B cell (primary cell): ENCODE measurements around the gene STARD3. TPM values are rescaled to one million over a fixed set of nuclear protein-coding genes. Genes with fewer than 3 reads are reported as not detected.

ENCODE experiments used
- ATAC-seq: fragments of 200-7000 bp; cut with Tn5 transposase; one replicate; pipeline ENCODE4 v1.10.0; 2021; ENCODE audit warnings: low read depth, mild to moderate bottlenecking, moderate number of reproducible peaks, moderate library complexity
- CTCF ChIA-PET: fragments of 350-600 bp; sonication (Branson Sonifier 250); formaldehyde crosslinking; loops from one replicate; lab custom pipeline; 2021; ENCODE audit warnings: antibody characterized with exemption, inconsistent platforms; lab: Charles Lee
- POLR2A ChIA-PET: fragments of 350-600 bp; sonication (Branson Sonifier 250); formaldehyde crosslinking; loops from one replicate; lab custom pipeline; 2021; ENCODE audit warnings: antibody characterized with exemption; lab: Charles Lee
- DNase-seq: peaks from one replicate; pipeline ENCODE4 v3.0.0; 2013
- H2AFZ ChIP-seq: 2 replicates; pipeline ENCODE4 v1.6.1; 2012; ENCODE audit warnings: mild to moderate bottlenecking, low read depth, low read length; ENCODE audit not compliant: insufficient read depth, poor library complexity, severe bottlenecking
- H3K27ac ChIP-seq, 2 donors: 1 replicate in 1 of 2; 2 replicates in 1 of 2; pipeline ENCODE4 v1.5.1; 2012 to 2013; ENCODE audit warnings: low read length in 2 of 2, mild to moderate bottlenecking in 2 of 2, moderate library complexity in 1 of 2
- H3K27me3 ChIP-seq, 4 experiments: fragments of 200-600 bp in 1 of 4; sonication (generic) in 1 of 4; replicated peaks in 1 of 4; 1 replicate in 2 of 4; 2 replicates in 2 of 4; pipeline versions ENCODE4 v1.6.1 to v1.7.0; 2013 to 2016; ENCODE audit warnings: low read length in 3 of 4, mild to moderate bottlenecking in 2 of 4, mixed read lengths in 1 of 4, moderate library complexity in 1 of 4; ENCODE audit not compliant: insufficient read depth in 4 of 4, control insufficient read depth in 3 of 4; ENCODE audit errors: control extremely low read depth in 1 of 4
- H3K36me3 ChIP-seq, 2 experiments: replicated peaks in 1 of 2; 1 replicate in 1 of 2; 2 replicates in 1 of 2; pipeline versions ENCODE4 v1.6.1 to v1.7.1; 2013; ENCODE audit warnings: low read length in 1 of 2; ENCODE audit not compliant: insufficient read depth in 2 of 2, control insufficient read depth in 1 of 2; ENCODE audit errors: control extremely low read depth in 1 of 2, extremely low read depth in 1 of 2
- H3K4me1 ChIP-seq, 2 donors: fragments of 200-600 bp in 1 of 2; sonication (generic) in 1 of 2; 1 replicate in 1 of 2; 2 replicates in 1 of 2; pipeline versions ENCODE4 v1.5.1 to v1.6.1; 2013 to 2017; ENCODE audit warnings: low read length in 2 of 2; ENCODE audit not compliant: control insufficient read depth in 2 of 2, insufficient read depth in 2 of 2
- H3K4me2 ChIP-seq: replicated peaks from 2 replicates; pipeline ENCODE3; 2012; ENCODE audit warnings: mild to moderate bottlenecking, low read depth, low read length; ENCODE audit not compliant: poor library complexity, severe bottlenecking
- H3K4me3 ChIP-seq, 5 experiments: fragments of 200-600 bp in 1 of 5; sonication (generic) in 1 of 5; 1 replicate in 3 of 5; 2 replicates in 2 of 5; pipeline versions ENCODE4 v1.5.1 to v1.7.0; 2011 to 2016; ENCODE audit warnings: low read length in 4 of 5, mild to moderate bottlenecking in 4 of 5, low read depth in 2 of 5, control low read depth in 1 of 5, moderate library complexity in 1 of 5; ENCODE audit not compliant: insufficient read depth in 1 of 5; ENCODE audit errors: control extremely low read depth in 1 of 5, extremely low read depth in 1 of 5
- H3K79me2 ChIP-seq: fragments of 200-600 bp; sonication (generic); one replicate; pipeline ENCODE4 v1.6.0; 2016; ENCODE audit warnings: low read length; ENCODE audit not compliant: control insufficient read depth, insufficient read depth
- H3K9ac ChIP-seq: fragments of 200-600 bp; sonication (generic); 2 replicates; pipeline ENCODE4 v1.6.1; 2017; ENCODE audit warnings: mild to moderate bottlenecking, low read length, moderate library complexity
- H3K9me3 ChIP-seq, 3 donors: one replicate each; pipeline versions ENCODE4 v1.6.1 to v1.7.1; 2013; ENCODE audit warnings: low read length in 2 of 3; ENCODE audit not compliant: control insufficient read depth in 2 of 3, insufficient read depth in 1 of 3; ENCODE audit errors: control extremely low read depth in 1 of 3
- H4K20me1 ChIP-seq: 2 replicates; pipeline ENCODE4 v1.6.0; 2012; ENCODE audit warnings: mild to moderate bottlenecking, low read length; ENCODE audit not compliant: insufficient read depth, control insufficient read depth, poor library complexity, severe bottlenecking
- H3K27ac Mint-ChIP-seq: one replicate; pipeline ENCODE4 v1.8.0; 2021; ENCODE audit warnings: mixed read lengths
- H3K27me3 Mint-ChIP-seq: one replicate; pipeline ENCODE4 v1.8.0; 2021; ENCODE audit warnings: mixed read lengths
- H3K4me1 Mint-ChIP-seq: one replicate; pipeline ENCODE4 v1.8.0; 2021; ENCODE audit warnings: mixed read lengths
- H3K4me3 Mint-ChIP-seq: one replicate; pipeline ENCODE4 v1.8.0; 2021; ENCODE audit warnings: mixed read lengths
- H3K9me3 Mint-ChIP-seq: one replicate; pipeline ENCODE4 v1.8.0; 2022; ENCODE audit warnings: mixed read lengths; ENCODE audit not compliant: insufficient read depth
- CTCF ChIP-seq: fragments of 200-600 bp; IDR thresholded peaks from one replicate; pipeline ENCODE4 v1.8.0; 2022; ENCODE audit warnings: antibody characterized with exemption, mild to moderate bottlenecking
- EZH2 ChIP-seq: IDR thresholded peaks from 2 replicates; pipeline ENCODE4 v1.6.1; 2012; ENCODE audit warnings: borderline replicate concordance, low read depth, mild to moderate bottlenecking, moderate library complexity, low read length; ENCODE audit not compliant: insufficient read depth, poor library complexity, severe bottlenecking
- WGBS: methylation state at CpG from one replicate; pipeline ENCODE4 v1.1.5; 2013; ENCODE audit warnings: missing lambda C conversion rate; ENCODE audit not compliant: insufficient coverage; 5-methylcytosine and 5-hydroxymethylcytosine counted together
- intact Hi-C: fragments of 100-400 bp; cut with micrococcal nuclease; formaldehyde crosslinking; loops from one replicate; pipeline ENCODE4 v1.10.0; 2022
- polyA plus RNA-seq: library from polyadenylated mRNA; depleted of rRNA; stranded (reverse); fragments of >200 nt; gene quantifications from 2 replicates; pipeline ENCODE4 v1.2.3, GENCODE V29; 2012
- total RNA-seq, 2 donors: library from RNA; stranded (reverse); fragments of 120-200 nt in 1 of 2; gene quantifications; 1 replicate in 1 of 2; 2 replicates in 1 of 2; pipeline versions ENCODE4 v1.2.3 to v1.2.4, GENCODE V29; 2013 to 2022

The STARD3 gene
- total and polyA plus RNA-seq, 2 donors (not counting 1 experiment from before 2014, with no cell fraction given): 93.1 to 231 TPM

- peaks cover 54 to 60% of the 10 kb centered on the region in 2 donors for H3K4me1 ChIP-seq
- H3K79me2 ChIP-seq: no peaks in the 10 kb centered on the region
- Mint-ChIP-seq H3K4me3 (no peak overlapping the region), H3K27me3 (peaks cover 68% of the 10 kb centered on the region), H3K27ac (no peak overlapping the region), H3K9me3 (no peaks in the 10 kb centered on the region), H3K4me1 (peaks cover 47% of the 10 kb centered on the region)
- H3K9ac ChIP-seq: no peak overlapping the region
- no peaks in the 10 kb centered on the region for H4K20me1 ChIP-seq
- H3K27me3 ChIP-seq: peaks cover 0 to 96% (median 72%) of the 10 kb centered on the region in 4 experiments
- WGBS: 13% methylated on average over 12 of the region's 21 CpGs
- H3K4me2 ChIP-seq: no peak overlapping the region
- H3K9me3 ChIP-seq: peaks cover 0 to 54% (median 0%) of the 10 kb centered on the region in 3 donors
- intact Hi-C loops: no loop called here
- H2AFZ ChIP-seq: no peak overlapping the region
- no peak overlapping the region for H3K4me3 ChIP-seq
- no peaks in the 10 kb centered on the region for H3K36me3 ChIP-seq
- no peak for TF ChIP-seq CTCF
- no peak for TF ChIP-seq EZH2
- no peak overlapping the region for H3K27ac ChIP-seq
- DNase-seq (peak; percentile 35), ATAC-seq (no peak)
- ChIA-PET POLR2A (interaction anchor here (0.5 kb wide), 1 partner anchor 9 kb away, joined by 4 read pairs; no protein-coding TSS in a partner anchor), CTCF (interaction anchor here (0.8 to 1.8 kb wide), 3 partner anchors 21 to 34 kb away, joined by 3 to 5 read pairs (median 4); no protein-coding TSS in a partner anchor)
Measured at GRCh38 chr17:39600997-39601597, 35.8 kb upstream of the STARD3 start.
